KMS-11 (cell line): Measurements from ENCODE around the gene TEX36.
"Not testable (repeated sequence)": the region's sequence is repeated elsewhere in the genome, so short reads cannot be mapped to it uniquely, and the experiment has no call there.

Experiments
- H2AFZ ChIP-seq: fragments of 200-600 bp; sonication (generic); 2 replicates; pipeline ENCODE4 v1.6.1; 2016; ENCODE audit warnings: antibody characterized with exemption, mixed run types, low read depth
- H3K27ac ChIP-seq: fragments of 200-600 bp; sonication (generic); 2 replicates; pipeline ENCODE4 v1.6.1; 2016; ENCODE audit warnings: mild to moderate bottlenecking, mixed run types
- H3K27me3 ChIP-seq: fragments of 200-600 bp; sonication (generic); 2 replicates; pipeline ENCODE4 v1.6.1; 2017; ENCODE audit warnings: mild to moderate bottlenecking, low read depth, mixed run types, moderate library complexity; ENCODE audit not compliant: insufficient read depth
- H3K36me3 ChIP-seq: fragments of 200-600 bp; sonication (generic); 2 replicates; pipeline ENCODE4 v1.6.1; 2017; ENCODE audit warnings: mild to moderate bottlenecking, mixed run types; ENCODE audit not compliant: insufficient read depth
- H3K4me1 ChIP-seq: fragments of 200-600 bp; sonication (generic); 2 replicates; pipeline ENCODE4 v1.6.1; 2016; ENCODE audit warnings: mild to moderate bottlenecking, low read depth, mixed run types; ENCODE audit not compliant: poor library complexity, severe bottlenecking
- H3K4me2 ChIP-seq: fragments of 200-600 bp; sonication (generic); 2 replicates; pipeline ENCODE4 v1.7.0; 2016; ENCODE audit warnings: mild to moderate bottlenecking, mixed run types
- H3K4me3 ChIP-seq: fragments of 200-600 bp; sonication (generic); IDR thresholded peaks from 2 replicates; pipeline ENCODE4 v1.6.1; 2017; ENCODE audit warnings: low read depth, low read length, mixed read lengths; ENCODE audit not compliant: insufficient read depth
- H3K79me2 ChIP-seq: fragments of 200-600 bp; sonication (generic); 2 replicates; pipeline ENCODE4 v1.6.1; 2016; ENCODE audit warnings: low read depth, mixed run types; ENCODE audit not compliant: insufficient read depth
- H3K9ac ChIP-seq: fragments of 200-600 bp; sonication (generic); 2 replicates; pipeline ENCODE4 v1.6.1; 2016; ENCODE audit warnings: mild to moderate bottlenecking, mixed run types
- H4K20me1 ChIP-seq: fragments of 200-600 bp; sonication (generic); 2 replicates; pipeline ENCODE4 v1.6.1; 2016; ENCODE audit warnings: mild to moderate bottlenecking, mixed run types; ENCODE audit not compliant: insufficient read depth
- TF ChIP-seq, protein P1 (sequence below): fragments of 200-600 bp; sonication (generic); conservative IDR thresholded peaks from 2 replicates; pipeline ENCODE4 v1.6.1; 2017; ENCODE audit warnings: low read depth, mild to moderate bottlenecking, antibody characterized with exemption, low read length, moderate library complexity, mixed read lengths

The TEX36 gene

GRCh38 chr10:125661431-125661940 is 21.5 kb downstream of the TEX36 start:
- H3K36me3 ChIP-seq: no peaks in the 10 kb centered on the region
- H3K4me1 ChIP-seq: no peaks in the 10 kb centered on the region
- no peaks in the 10 kb centered on the region for H4K20me1 ChIP-seq
- H2AFZ ChIP-seq: no peak overlapping the region
- no peak overlapping the region for H3K9ac ChIP-seq
- H3K4me3 ChIP-seq: no peak overlapping the region
- no peaks in the 10 kb centered on the region for H3K27me3 ChIP-seq
- H3K79me2 ChIP-seq: no peaks in the 10 kb centered on the region
- H3K4me2 ChIP-seq: no peak overlapping the region
- TF ChIP-seq, protein P1, sequence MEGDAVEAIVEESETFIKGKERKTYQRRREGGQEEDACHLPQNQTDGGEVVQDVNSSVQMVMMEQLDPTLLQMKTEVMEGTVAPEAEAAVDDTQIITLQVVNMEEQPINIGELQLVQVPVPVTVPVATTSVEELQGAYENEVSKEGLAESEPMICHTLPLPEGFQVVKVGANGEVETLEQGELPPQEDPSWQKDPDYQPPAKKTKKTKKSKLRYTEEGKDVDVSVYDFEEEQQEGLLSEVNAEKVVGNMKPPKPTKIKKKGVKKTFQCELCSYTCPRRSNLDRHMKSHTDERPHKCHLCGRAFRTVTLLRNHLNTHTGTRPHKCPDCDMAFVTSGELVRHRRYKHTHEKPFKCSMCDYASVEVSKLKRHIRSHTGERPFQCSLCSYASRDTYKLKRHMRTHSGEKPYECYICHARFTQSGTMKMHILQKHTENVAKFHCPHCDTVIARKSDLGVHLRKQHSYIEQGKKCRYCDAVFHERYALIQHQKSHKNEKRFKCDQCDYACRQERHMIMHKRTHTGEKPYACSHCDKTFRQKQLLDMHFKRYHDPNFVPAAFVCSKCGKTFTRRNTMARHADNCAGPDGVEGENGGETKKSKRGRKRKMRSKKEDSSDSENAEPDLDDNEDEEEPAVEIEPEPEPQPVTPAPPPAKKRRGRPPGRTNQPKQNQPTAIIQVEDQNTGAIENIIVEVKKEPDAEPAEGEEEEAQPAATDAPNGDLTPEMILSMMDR: no peak
- H3K27ac ChIP-seq: no peak overlapping the region

- Histone ChIP-seq H3K27ac (no peak overlapping the region), H2AFZ (no peak overlapping the region), H3K4me3 (no peak overlapping the region), H3K27me3 (no peaks in the 10 kb centered on the region), H3K36me3 (no peaks in the 10 kb centered on the region), H4K20me1 (no peaks in the 10 kb centered on the region), H3K4me2 (no peak overlapping the region), H3K9ac (no peak overlapping the region), H3K79me2 (no peaks in the 10 kb centered on the region), H3K4me1 (no peaks in the 10 kb centered on the region)
- TF ChIP-seq, protein P1: no peak
These were observed 23.9 kb downstream of the TEX36 start for GRCh38 chr10:125659071-125659470.

DNA sequence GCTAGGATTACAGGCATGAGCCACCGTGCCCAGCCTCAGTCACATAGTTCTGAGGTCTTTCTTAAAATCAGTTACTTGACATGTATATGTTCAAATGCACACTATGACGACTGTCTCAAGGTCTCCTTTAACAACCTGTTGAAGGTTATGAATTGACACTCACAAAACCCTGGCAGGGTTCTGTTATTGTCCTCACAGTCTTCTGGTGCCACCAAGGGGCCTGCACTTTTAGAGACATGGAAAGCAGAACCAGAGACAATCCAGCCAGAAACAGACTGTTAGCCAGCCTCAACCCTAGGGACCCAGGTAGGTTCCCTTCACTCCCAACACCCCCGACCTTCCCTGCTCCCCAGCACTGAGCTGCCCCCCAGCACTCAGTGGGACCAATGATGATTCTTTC is 26.4 kb downstream of the TEX36 start:
- Histone ChIP-seq H3K27ac (no peak overlapping the region), H3K9ac (no peak overlapping the region), H3K27me3 (no peaks in the 10 kb centered on the region), H2AFZ (no peak overlapping the region), H3K36me3 (no peaks in the 10 kb centered on the region), H3K4me3 (no peak overlapping the region), H3K79me2 (no peaks in the 10 kb centered on the region), H3K4me2 (no peak overlapping the region), H4K20me1 (no peaks in the 10 kb centered on the region), H3K4me1 (no peaks in the 10 kb centered on the region)
- TF ChIP-seq, protein P1: no peak

GRCh38 chr10:125653113-125653512 is 29.9 kb downstream of the TEX36 start:
- not testable (repeated sequence) for H3K4me3 ChIP-seq, H3K27me3 ChIP-seq, H4K20me1 ChIP-seq, H3K36me3 ChIP-seq, H3K4me1 ChIP-seq, H3K4me2 ChIP-seq, H3K27ac ChIP-seq, H2AFZ ChIP-seq, H3K9ac ChIP-seq, H3K79me2 ChIP-seq

DNA sequence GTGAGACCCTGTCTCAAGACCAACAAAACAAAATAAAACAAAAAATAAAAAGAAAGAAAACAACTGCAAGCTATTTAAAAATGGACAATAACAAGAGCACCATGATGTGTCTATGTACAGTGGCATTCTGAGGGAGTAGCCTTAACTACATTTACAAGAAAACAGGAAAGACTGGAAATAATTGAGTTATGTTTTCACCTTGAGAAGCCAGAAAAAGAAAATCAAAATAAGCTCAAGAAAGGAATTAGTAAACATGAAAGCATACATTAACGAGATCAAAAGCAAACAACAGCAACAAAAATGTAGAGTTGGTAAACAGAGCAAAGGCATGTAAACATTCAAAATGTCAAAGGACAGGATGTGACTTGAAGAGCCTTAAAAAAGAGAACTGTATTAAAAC is 36.7 kb downstream of the TEX36 start:
- Histone ChIP-seq H3K27me3 (no peaks in the 10 kb centered on the region), H4K20me1 (no peaks in the 10 kb centered on the region), H3K4me2 (no peak overlapping the region), H2AFZ (no peak overlapping the region), H3K27ac (no peak overlapping the region), H3K79me2 (no peaks in the 10 kb centered on the region), H3K4me3 (no peak overlapping the region), H3K36me3 (no peaks in the 10 kb centered on the region), H3K9ac (no peak overlapping the region), H3K4me1 (no peaks in the 10 kb centered on the region)
- TF ChIP-seq, protein P1: no peak
